Fibroblast of lung (primary cell): ENCODE data around the gene OPRM1.

Source experiments
- CTCF ChIP-seq, 2 donors: IDR thresholded peaks in 1 of 2; conservative IDR thresholded peaks in 1 of 2; 1 replicate in 1 of 2; 2 replicates in 1 of 2; pipeline ENCODE4 v1.5.1; 2011 to 2012; ENCODE audit warnings: low read length in 2 of 2, control low read depth in 1 of 2, inconsistent platforms in 1 of 2, low read depth in 1 of 2, mild to moderate bottlenecking in 1 of 2
- EZH2 ChIP-seq: IDR thresholded peaks from 2 replicates; pipeline ENCODE4 v1.5.1; 2012; ENCODE audit warnings: low read length, control low read depth, mild to moderate bottlenecking; ENCODE audit errors: missing control alignments

GRCh38 chr6:154159126-154159525, 120.1 kb downstream of the OPRM1 start:
- TF ChIP-seq CTCF (conservative IDR thresholded peaks at IDR 0.05 in 1 of 2, IDR thresholded peaks at IDR 0.05 in 1 of 2; ENCODE audit: low read depth in 1 of 2, low read length in 2 of 2) (no peak), EZH2 (no peak)
